ENCODE data around the gene COTL1. TPM values are rescaled to one million over a fixed set of nuclear protein-coding genes. Genes with fewer than 3 reads are reported as not detected.

Gene COTL1
- polyA plus RNA-seq, 1 of the 3 experiments (the other 2 are of a cell fraction): 91.6 TPM

GRCh38 chr16:84552135-84552534 lies 65.7 kb downstream of the COTL1 start (continued):
- TF ChIP-seq USF2 (IDR thresholded peaks at IDR 0.05; ENCODE audit: borderline replicate concordance, low read depth, low read length) (no peak), SMC3 (IDR thresholded peaks at IDR 0.05; ENCODE audit: low read depth, low read length) (no peak), RXRA (IDR thresholded peaks at IDR 0.05; ENCODE audit: borderline replicate concordance, low read depth) (no peak), FOXJ3 (CRISPR knock-in tag; IDR thresholded peaks at IDR 0.05) (no peak)

- WGBS (ENCODE audit: low lambda C conversion rate): 80% methylated on average over 4 of the region's 4 CpGs
- DNase-seq: no peak
These were observed 67.8 kb downstream of the COTL1 start for GRCh38 chr16:84550096-84550495.

More at GRCh38 chr16:84550096-84550495, 67.8 kb downstream of the COTL1 start:
- ChIA-PET CTCF (no interaction called here), POLR2A (no interaction called here)
- Histone ChIP-seq H3K9me2 (no peaks in the 10 kb centered on the region), H4K20me1 (ENCODE audit: insufficient read depth) (no peaks in the 10 kb centered on the region), H3K27me3 (ENCODE audit: insufficient read depth) (no peaks in the 10 kb centered on the region), H3K4me1 (ENCODE audit: control insufficient read depth in 1 of 2, insufficient read depth in 2 of 2, low read depth in 1 of 2, low read length in 1 of 2) (no peaks in the 10 kb centered on the region; a peak in 1 of 4 replicates), H3K9ac (no peak overlapping the region), H2AFZ (ENCODE audit: low read depth) (no peak overlapping the region), H3K9me3 (no peaks in the 10 kb centered on the region), H3K4me2 (no peak overlapping the region), H3K79me2 (ENCODE audit: insufficient read depth) (no peaks in the 10 kb centered on the region), H3K4me3 (ENCODE audit: low read depth in 2 of 2, low read length in 1 of 2) (no peak overlapping the region), H3K36me3 (replicated peaks in 1 of 2; ENCODE audit: control insufficient read depth in 1 of 2, insufficient read depth in 2 of 2, low read length in 1 of 2) (no peaks in the 10 kb centered on the region), H3K27ac (ENCODE audit: low read depth in 2 of 2, low read length in 1 of 2) (no peak overlapping the region), H3F3A (replicated peaks; ENCODE audit: insufficient read depth) (no peaks in the 10 kb centered on the region)
- TF ChIP-seq RXRA (IDR thresholded peaks at IDR 0.05; ENCODE audit: borderline replicate concordance, low read depth): no peak
- no peak for TF ChIP-seq EP300 (IDR thresholded peaks at IDR 0.05; ENCODE audit: borderline replicate concordance in 1 of 2, low read depth in 1 of 2, low read length in 1 of 2)
- no peak for TF ChIP-seq YY1 (IDR thresholded peaks at IDR 0.05; ENCODE audit: low read depth)
- no peak for TF ChIP-seq GABPA (IDR thresholded peaks at IDR 0.05; ENCODE audit: low read depth)
- TF ChIP-seq USF1 (IDR thresholded peaks at IDR 0.05; ENCODE audit: borderline replicate concordance, low read depth): no peak
- TF ChIP-seq JUND (IDR thresholded peaks at IDR 0.05): no peak
- no peak for TF ChIP-seq MEF2A (IDR thresholded peaks at IDR 0.05; ENCODE audit: borderline replicate concordance, low read depth)
- no peak for TF ChIP-seq REST (IDR thresholded peaks at IDR 0.05; ENCODE audit: low read depth, low read length)
- no peak for TF ChIP-seq SMC3 (IDR thresholded peaks at IDR 0.05; ENCODE audit: low read depth, low read length)
- TF ChIP-seq SIN3A (IDR thresholded peaks at IDR 0.05; ENCODE audit: borderline replicate concordance, low read depth, low read length): no peak
- TF ChIP-seq EZH2phosphoT487 (IDR thresholded peaks at IDR 0.05; ENCODE audit: borderline replicate concordance, low read depth): no peak
- TF ChIP-seq TAF1 (IDR thresholded peaks at IDR 0.05; ENCODE audit: borderline replicate concordance, low read depth, low read length): no peak
- TF ChIP-seq CTCF (IDR thresholded peaks at IDR 0.05): no peak
- TF ChIP-seq TCF12 (IDR thresholded peaks at IDR 0.05): no peak
- TF ChIP-seq ELF1 (IDR thresholded peaks at IDR 0.05): no peak
- TF ChIP-seq ZBTB33 (IDR thresholded peaks at IDR 0.05; ENCODE audit: borderline replicate concordance, low read depth): no peak
- TF ChIP-seq GATA2 (CRISPR knock-in tag; IDR thresholded peaks at IDR 0.05): no peak
- TF ChIP-seq MXI1 (IDR thresholded peaks at IDR 0.05; ENCODE audit: low read depth, low read length): no peak

Measured in SK-N-SH (cell line).